HG03571 (cell line): ENCODE results near the gene RBBP8NL.

ENCODE experiments used
- ATAC-seq: cut with Tn5 transposase; IDR thresholded peaks from one replicate; pipeline ENCODE4 v1.9.1; 2021; ENCODE audit not compliant: unreplicated experiment

The RBBP8NL gene

DNA sequence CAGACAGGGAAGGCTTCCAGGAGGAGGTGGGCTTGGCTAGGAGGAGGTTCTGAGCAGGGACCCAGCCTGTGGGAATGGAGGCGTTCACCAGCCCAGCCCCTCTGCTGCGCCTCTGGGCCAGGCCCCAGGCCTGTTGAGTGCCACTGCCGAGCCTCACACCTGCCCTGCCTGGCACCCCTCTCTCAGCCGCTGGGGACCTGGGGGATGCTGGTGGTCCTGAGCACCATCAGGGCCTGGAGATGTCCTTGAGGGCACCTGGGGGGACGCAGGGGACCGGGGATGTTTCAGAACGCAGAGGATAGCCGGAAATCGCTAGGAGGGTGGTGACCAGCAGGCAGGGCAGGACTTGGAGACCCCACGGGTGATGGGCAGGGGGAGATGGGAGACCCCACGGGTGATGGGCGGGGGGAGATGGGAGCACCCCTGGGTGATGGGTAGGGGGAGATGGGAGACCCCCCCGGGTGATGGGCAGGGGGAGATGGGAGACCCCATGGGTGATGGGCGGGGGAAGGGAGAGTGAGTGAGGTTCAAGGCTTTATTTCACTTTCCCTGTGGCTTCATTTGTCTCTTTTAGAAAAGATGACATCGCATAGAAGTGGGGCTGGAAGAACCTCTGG lies 35.7 kb upstream of the RBBP8NL start:
- ATAC-seq, result no peak

DNA sequence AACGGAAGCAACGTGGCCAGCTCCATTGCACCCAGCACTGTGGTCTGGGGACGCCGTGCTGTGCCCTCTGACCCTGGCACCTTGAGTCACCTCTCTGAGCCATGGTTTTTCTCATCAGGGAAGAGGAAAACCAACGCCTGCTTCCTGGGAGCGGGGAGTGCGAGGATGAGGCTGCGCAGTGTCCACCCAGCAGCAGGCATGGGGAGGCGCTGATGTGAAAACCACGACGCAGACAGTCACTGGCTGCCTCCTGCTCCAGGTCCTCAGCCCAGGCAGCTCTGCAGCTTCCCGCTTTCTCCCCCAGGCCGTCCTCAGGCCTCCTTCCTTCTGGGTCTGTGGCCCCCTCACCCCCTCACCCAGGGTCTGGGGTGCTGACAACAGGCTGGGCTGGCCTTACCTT lies 34.5 kb upstream of the RBBP8NL start:
- no peak for ATAC-seq

DNA sequence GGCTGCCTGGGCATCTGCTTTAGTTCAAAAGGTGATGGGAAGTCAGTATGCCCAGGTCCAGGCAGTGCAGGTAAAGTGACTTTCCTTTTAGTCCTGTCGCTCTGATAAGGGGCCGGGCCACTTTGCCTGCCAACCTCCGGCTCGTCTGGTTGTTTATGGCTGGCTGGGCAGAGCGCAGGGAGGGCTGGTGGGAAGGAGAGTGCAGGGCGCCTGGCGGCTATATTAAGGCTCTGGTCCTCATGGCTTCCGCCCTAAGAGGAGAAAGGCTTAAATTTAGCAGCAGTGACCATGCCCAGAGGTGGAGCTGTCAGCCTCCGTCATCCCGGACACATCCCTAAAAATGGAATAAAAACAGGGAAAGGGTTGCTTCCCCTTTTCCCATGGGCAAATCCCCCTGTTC lies 33.8 kb upstream of the RBBP8NL start:
- ATAC-seq, result no peak

DNA sequence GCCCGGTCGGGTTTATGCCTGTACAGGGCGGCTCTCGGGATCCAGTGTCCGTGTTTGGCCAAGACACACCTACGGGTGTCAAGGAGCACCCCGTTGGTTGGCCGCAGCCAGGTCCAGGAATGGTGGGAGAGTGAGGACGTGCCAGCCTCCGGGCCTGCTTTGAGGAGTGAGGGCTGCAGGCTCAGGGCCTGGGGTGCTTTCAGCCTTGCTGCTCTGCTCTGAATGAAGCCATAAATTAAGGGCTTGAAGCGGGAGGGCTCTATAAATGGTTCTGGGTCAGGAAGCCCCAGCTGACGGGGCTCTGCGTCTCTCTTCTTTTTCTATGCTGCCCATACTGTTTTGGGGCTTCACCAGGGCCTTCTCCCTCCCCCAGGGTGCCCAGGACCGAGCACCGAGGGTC lies 33.3 kb upstream of the RBBP8NL start:
- no peak for ATAC-seq

DNA sequence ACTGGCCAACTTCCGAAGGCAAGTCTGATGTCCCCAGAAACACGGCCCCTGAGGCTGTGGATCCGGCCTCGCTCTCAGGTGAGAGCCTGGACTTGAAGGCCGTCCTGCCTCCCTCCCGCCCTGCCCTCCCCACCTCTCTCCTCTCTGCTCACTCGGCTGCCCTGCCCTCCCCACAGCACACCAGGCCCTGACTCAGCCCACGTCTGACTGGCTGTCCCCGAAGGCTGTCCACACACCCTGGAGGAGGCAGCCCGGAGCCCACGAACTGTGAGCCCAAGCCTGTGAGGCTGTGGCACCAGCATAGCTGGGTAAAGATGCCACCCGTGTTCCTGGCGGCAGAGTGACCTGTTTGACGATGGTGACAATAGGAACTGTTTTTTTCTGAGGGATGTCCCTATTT lies 32.1 kb upstream of the RBBP8NL start:
- no peak for ATAC-seq

DNA sequence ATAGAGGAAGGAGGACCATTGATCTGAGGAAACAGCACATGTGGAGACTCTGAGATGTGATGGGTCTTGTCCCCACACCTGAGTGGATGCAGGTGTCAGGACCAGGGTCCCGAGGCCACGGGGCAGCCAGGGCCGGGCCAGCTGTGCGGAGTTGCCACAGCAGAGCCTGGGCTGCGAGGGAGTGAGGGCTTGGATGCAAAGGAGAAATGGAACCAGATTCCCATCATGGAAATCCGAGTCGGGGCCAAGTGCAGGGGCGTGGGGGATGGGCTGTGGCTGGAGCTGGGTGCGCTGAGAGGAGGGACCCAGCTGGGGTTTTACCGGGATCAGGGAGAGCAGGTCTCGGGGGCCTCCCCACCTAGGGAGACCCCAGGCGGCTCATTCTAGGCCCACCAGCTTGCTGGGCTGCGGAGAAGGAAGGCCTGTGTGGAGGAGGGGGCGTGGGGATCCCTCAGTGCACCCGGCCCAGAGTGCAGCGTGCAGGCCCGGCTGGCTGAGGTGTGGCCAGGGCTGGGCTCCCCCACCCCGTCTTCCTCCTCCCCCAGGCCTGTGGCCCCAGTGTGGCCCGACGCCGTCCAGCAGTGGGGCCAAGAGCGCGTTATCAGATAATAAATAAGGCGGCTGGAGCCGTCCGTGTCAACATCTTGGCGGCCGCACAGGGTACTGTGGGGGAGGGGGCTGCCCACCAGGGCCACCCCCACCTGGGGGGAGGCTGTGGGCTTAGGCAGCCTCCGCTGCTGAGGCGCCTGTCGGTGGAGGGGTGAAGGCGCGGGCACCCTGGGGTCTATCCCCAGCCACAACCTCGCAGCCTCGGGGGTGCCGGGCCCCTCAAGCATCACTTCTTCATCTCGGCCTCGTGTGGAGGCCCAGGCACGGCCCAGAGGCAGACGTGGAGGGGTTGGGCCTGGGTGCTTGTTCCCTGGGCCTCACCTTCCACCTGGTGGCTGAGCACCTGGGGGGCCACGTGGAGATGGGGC lies 31.2 kb upstream of the RBBP8NL start:
- no peak for ATAC-seq

DNA sequence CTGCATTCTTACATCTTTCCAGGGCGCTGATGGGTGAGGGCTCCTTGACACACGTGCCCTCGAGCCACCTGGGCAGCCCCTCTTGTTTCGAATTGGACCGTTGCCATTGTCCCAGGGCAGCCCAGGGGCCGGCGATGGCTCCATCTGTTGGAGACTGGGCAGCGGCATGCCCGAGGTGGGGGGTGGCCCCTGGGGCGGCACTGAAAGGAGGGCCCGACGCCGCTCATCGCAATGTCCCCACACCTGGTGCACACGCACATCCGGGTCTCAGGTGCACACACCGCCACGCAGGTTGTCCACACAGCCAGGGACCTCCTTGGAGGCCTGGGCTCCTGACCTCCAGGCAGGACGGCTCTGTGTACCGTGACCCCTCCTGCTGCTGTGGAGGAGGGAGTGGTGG lies 30.5 kb upstream of the RBBP8NL start:
- no peak for ATAC-seq

DNA sequence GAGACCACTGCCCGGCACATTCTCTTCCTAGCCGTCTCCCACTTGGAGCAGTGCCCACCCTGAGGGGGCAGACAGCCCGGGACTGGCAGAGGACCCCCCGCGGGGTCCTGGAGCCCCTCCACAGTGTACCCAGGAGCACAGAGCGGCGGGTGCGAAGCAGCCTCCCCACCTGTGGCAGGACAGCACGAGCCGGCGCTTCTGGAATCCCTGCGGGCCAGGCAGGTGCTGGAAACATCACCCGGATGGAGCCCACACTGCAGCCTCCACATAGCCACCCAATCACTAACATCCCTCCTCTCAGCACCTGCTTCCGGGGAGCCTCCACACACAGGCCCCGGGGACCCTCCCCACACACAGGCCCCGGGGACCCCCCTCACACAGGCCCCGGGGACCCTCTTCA lies 29.8 kb upstream of the RBBP8NL start:
- no peak for ATAC-seq

DNA sequence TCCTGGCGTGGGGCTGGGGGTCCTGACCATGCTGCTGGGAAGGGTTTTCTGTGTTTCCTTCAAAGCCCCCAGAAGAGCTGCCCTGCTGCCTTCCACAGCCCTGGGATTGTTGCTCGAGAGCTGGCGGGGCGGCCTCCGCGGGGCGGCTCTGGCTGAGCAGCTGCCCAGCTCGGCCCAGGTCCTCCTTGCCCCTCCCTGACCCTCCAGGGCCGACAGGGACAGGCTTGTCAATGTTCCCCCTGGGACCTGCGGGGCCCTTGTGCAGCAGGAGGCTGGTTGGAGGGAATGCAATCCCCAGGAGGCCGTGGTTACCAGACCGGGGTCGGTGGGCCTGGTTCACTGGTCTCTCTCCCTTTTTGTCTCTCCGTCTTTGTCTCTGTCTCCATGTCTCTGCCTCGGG lies 28.6 kb upstream of the RBBP8NL start:
- ATAC-seq, result no peak

DNA sequence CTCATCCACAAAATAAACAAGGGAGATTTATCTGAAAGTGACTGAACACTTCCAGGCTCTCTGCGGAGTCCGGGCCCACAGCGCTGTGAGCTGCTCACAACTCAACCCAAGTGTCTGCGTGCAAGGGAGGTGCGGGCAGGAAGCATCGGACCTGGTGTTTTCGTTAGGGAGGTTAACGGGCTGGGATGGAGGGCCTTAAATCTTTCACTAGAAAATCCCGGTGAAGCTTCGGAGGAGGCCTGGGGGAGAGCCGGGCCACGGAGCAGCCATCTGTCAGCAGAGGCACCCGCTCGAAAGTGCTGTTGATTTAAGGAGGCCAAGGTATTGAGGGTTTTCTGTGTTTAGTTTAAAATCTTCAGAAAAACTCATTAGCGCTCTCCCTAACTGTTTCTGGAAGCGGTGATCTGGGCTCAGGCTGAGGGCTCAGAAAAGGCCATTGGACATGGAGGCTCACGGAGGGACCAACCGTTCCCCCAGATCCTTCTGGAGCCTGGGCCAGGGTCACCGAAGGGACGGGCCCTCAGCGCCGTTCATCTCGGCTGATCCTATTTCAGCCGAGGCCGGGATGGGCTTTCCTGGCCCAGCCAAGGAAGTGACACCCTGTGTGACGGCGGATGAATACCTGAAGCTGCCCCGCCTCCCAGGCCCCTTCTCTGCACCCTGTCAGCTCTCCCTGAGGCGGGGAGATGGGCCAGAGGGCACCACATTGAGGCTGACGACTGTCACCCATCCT lies 27.7 kb upstream of the RBBP8NL start:
- ATAC-seq, result no peak

DNA sequence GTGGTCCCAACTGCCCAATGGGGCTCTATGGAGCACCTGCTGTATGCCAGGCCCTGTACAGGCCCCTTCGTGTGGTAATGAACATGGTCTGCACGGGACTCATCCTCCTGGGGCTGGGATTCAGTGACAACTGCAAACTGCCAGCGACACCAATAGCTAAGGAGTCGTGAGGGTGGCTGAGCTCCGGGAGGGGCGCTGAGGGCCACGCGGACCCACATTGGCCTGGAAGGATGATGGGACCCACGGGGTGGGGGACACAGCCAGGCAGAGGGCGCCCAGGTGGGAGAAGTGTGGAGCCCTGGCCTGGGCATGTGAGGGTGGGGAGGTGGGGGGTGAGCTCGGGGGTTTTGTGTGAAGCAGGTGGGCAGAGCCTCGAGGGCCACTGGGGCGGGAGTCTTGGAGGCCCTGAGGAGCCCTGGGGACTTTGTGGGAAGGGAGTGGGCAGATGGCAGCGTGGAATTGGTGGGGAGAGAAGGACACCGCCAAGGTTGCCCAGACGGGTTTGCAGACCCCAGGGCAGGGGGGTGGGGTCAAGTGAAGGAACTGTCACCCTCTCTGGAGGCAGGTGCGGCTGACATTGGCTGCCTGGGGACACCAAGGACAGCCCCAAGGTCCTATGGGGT lies 26.0 kb upstream of the RBBP8NL start:
- ATAC-seq, result no peak

DNA sequence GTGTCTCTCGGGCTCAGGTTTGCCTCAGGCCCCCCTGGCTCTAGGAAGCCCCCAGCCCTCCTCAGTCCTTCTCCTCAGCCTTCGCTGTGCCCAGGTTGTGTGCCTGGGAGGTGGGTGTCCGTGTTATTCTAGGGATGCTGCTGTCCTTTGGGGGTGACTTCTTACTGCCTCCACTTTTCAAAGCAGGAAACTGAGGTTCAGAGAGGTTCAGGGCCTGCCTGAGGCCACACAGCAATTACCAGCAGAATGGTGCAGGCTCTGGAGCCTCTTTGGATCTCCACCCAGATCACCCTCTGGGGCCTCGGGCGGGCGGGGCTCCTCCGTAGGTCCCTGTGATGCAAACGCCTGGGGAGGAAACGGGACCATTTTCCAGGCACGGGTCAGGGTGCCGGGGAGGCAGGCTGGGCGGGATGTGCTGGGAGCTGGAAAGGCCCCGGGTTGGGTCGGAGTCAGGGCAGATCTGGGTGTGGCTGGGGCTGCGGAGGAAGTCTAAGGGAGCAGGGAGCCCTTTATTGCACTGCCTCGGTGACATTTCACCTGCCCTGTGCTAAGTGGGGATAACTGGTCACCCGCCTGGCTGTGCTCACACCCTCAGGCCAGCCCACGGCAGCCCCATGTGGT lies 25.2 kb upstream of the RBBP8NL start:
- ATAC-seq, result no peak

DNA sequence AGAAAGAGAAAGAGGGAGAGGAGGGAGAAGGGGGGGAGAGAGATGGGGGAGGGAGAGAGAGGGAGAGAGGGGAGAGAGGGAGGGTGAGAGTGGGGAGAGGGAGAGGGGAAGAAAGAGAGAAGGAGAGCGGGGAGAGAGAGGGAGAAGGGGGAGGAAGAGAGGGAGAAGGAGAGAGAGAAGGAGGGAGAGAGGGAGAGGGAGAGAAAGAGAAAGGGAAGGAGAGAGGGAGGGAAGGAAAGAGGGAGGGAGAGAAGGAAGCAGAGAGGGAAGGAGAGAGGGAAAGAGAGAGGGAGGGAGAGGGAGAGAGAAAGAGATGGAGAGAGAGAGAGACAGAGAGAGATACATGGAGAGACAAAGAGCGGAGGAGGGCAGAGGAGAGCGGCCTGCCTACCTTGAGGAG lies 24.6 kb upstream of the RBBP8NL start:
- no peak for ATAC-seq

DNA sequence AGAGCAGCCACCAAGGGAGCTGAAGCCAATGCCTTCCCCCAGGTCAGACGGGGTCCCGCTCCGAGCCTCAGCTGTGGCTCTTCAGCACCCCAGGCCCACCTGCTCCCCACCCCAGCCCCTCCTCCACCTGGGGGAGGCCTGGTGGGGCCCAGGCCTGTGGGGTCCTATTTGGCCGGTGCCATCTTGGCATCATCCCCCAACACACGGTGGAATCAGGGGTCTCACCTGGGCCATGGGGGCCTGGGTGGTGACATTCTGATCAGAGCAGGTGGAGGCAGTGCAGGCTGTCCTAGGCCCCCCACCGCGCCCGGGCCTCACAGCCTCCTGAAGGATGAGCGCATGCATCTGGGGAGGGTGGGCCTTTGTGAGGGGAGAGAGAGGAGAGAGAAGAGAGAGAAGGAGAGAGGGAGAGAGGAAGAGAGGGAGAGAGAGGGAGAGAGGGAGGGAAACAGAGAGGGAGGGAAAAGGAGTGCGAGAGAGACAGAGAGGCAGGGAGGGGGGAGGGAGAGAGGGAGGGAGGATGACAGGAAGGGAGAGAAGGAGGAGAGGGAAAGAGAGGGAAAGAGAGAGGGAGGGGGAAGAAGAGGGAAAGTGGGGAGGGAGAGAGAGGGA lies 23.9 kb upstream of the RBBP8NL start:
- ATAC-seq, result no peak

DNA sequence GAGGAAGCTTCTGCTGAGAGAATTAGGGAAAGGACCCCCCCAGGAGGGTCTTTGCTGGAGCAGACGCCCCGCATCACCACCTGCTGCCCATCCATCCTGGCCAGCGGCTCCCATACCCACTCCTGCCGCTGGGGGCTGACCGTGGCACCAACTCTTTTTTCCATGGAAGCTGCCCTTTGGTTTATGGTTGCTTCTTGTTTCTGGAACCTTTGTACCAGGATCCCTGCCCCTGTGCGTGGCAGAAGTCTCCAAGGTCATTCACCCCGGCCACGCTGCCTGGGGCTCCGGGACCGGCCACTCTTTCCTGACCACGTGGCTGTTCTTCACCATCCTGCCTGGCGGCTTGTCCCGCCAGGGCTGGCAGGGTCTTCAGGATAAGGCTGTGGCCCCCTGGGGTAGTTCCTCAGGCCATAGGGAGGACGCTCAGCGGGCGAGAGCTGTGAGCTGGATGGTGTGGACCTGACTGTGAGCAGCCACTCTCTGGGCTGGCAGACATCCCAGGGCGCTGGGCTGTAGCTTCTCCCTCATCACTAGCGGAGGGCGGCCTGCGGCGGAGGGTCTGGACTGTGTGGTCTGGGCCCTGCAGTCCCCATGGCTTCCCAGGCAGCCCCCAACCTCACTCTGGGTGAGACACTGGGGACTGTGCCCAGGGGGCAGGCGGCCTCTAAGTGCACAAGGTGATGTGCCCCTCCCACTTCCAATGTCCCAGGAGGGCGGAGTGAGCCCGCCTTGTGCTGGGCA lies 22.8 kb upstream of the RBBP8NL start:
- ATAC-seq, result no peak

DNA sequence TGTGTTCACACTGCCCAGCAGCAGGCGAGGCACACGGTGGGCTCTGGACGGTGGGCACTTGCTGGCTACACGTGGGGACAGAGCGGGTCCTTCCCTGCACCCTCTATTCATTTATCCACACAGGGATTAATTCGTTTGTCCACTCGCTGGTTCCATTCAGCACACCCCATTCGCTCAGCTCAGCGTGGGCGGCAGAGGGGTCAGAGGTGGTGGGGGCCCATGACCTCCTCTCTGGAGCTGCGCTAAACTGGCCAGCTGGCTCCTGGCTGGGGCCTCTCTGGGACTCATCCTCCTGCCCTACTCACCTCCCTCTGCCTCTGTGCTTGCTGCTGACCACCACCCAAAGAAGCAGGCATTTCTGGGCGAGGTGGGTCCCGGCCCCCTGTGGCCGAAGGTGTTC lies 21.4 kb upstream of the RBBP8NL start:
- ATAC-seq, result no peak

DNA sequence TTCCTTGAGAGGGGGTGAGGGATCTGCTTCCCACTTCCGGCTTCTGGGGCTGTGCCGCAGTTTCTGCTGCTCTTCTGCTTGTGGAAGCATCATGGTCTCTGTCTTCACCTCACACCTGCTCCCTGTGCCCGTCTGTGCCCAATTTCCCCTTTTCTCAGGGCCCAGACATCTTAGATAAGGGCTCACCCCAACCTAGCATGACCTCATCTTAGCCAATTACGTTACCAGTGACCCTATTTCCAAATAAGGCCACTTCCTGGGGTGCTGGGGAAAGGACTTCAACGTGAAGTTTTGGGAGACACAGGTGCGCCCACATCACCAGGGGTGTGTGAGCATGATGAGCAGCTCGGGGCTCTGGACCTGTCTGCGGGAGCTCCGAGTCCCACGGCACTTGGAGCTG lies 20.7 kb upstream of the RBBP8NL start:
- no peak for ATAC-seq

DNA sequence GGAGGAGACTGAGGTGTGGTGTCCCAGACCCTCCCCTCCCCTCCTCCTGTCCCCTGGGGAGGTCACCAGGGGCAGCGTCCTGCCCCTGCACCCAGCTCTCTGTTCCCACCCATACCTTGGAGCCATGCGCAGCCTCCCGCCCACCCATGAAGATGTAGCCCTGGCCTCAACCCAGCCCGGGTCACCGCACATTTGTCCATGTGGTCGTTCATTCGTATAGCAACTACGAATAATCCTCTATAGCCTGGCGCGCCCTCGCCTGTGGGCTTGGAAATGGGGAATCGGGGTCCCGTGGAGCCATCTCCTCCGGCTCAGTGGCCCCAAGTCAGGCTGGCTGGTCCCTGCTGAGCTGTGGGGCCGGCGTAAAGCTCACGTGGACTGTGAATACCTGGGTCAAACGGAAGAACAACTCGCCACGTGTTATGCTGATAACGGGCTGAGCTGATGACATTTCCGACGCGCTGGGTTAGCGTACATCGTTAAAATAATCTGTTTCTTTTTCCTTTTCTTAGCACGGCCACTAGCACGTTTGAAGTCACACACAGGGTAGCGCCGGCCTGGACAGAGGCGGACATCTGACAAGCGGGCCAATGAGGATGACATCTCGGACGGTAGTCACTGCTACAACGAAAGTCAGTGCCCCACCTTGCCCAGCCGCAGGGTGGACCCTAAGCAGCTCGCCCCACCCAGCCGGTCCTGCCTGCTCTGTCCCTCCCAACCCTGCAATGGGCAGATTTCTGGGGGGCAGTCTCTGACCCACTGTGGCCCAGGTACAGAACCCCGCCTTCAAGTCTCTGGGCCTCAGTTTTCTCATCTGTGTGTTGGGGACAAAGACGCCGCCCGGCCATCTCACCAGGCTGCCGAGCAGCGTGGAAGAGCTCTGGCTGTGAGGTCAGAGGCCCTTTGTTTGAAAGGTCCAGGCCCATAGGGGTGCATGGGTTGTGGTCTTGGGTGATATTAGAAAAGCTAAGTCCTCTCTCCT lies 19.8 kb upstream of the RBBP8NL start:
- no peak for ATAC-seq

DNA sequence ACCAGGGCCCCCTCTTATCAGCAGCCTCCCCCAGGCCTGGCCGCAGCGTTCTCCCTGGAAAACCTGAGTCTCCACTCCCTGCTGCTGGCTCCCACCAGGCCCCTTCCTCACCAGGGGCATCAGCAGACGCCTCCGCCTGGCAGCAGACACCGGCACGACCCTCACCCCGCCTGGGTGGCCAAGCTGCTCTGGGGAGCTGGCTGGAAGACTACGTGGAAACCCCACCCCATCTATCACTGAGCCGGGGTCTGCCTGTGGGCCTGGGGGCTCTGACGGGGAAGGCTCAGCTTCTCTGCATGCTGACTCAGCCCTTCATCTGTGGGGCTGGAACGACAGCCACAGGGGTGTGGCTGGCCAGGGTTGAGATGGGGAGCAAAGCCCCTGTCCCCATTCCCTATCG lies 19.1 kb upstream of the RBBP8NL start:
- ATAC-seq, result no peak
